HepG2 (cell line): ENCODE measurements around the gene INO80B. TPM values are rescaled to one million over a fixed set of nuclear protein-coding genes. Genes with fewer than 3 reads are reported as not detected.
A peak's percentile ranks its signal among the peaks of the same experiment; 100 is the strongest.

ENCODE experiments used
- ARNTL ChIP-seq: sonication (generic); formaldehyde crosslinking; IDR thresholded peaks from 2 replicates; pipeline ENCODE4 v1.4.0; 2020; ENCODE audit warnings: mild to moderate bottlenecking, missing genetic modification reagents
- CREB1 ChIP-seq, 2 experiments: fragments of 450-650 bp in 1 of 2; IDR thresholded peaks; 2 replicates each; pipeline ENCODE4 v1.6.1; 2016 to 2017; ENCODE audit warnings: control low read depth in 1 of 2, mild to moderate bottlenecking in 1 of 2, missing compliant biosample characterization in 1 of 2, missing genetic modification characterization in 1 of 2
- FOXA1 ChIP-seq, 2 experiments: fragments of 450-650 bp in 1 of 2; sonication (generic) in 1 of 2; formaldehyde crosslinking in 1 of 2; IDR thresholded peaks; 2 replicates each; pipeline versions ENCODE4 v1.4.0 to v1.6.1; 2016 to 2020; ENCODE audit warnings: missing genetic modification reagents in 1 of 2
- MTA1 ChIP-seq: sonication (generic); formaldehyde crosslinking; IDR thresholded peaks from 2 replicates; pipeline ENCODE4 v1.4.0; 2020; ENCODE audit warnings: missing genetic modification reagents, mild to moderate bottlenecking, borderline replicate concordance
- PBX3 ChIP-seq: sonication (generic); formaldehyde crosslinking; IDR thresholded peaks from 2 replicates; pipeline ENCODE4 v1.8.1; 2023; ENCODE audit warnings: missing genetic modification reagents, inconsistent platforms, borderline replicate concordance
- SIX1 ChIP-seq: sonication (generic); formaldehyde crosslinking; IDR thresholded peaks from 2 replicates; pipeline ENCODE4 v1.4.0; 2020; ENCODE audit warnings: missing genetic modification reagents, borderline replicate concordance
- SMAD1 ChIP-seq: sonication (generic); formaldehyde crosslinking; IDR thresholded peaks from 2 replicates; pipeline ENCODE4 v1.4.0; 2020; ENCODE audit warnings: missing genetic modification reagents, low read depth, mild to moderate bottlenecking, borderline replicate concordance
- TAF1 ChIP-seq: sonication (generic); formaldehyde crosslinking; IDR thresholded peaks from 2 replicates; pipeline ENCODE4 v1.4.0; 2020; ENCODE audit warnings: missing genetic modification reagents
- ZBTB3 ChIP-seq: sonication (generic); formaldehyde crosslinking; IDR thresholded peaks from 2 replicates; pipeline ENCODE4 v1.4.0; 2020; ENCODE audit warnings: low read depth, mild to moderate bottlenecking, moderate library complexity, missing genetic modification reagents, borderline replicate concordance
- ZNF318 ChIP-seq: sonication (generic); formaldehyde crosslinking; IDR thresholded peaks from 2 replicates; pipeline ENCODE4 v1.4.0; 2020; ENCODE audit warnings: mild to moderate bottlenecking, missing genetic modification reagents
- ZNF337 ChIP-seq: sonication (generic); formaldehyde crosslinking; IDR thresholded peaks from 2 replicates; pipeline ENCODE4 v1.5.1; 2020; ENCODE audit warnings: missing genetic modification reagents, low read depth, mild to moderate bottlenecking, borderline replicate concordance
- ZNF552 ChIP-seq: sonication (generic); formaldehyde crosslinking; IDR thresholded peaks from 2 replicates; pipeline ENCODE4 v1.9.0; 2022; ENCODE audit warnings: missing genetic modification reagents, mild to moderate bottlenecking, borderline replicate concordance
- ZNF562 ChIP-seq: sonication (generic); formaldehyde crosslinking; IDR thresholded peaks from 2 replicates; pipeline ENCODE4 v1.8.0; 2022; ENCODE audit warnings: missing genetic modification reagents, borderline replicate concordance
- ZNF775 ChIP-seq: sonication (generic); formaldehyde crosslinking; IDR thresholded peaks from 2 replicates; pipeline ENCODE4 v1.4.0; 2020; ENCODE audit warnings: missing genetic modification reagents, mild to moderate bottlenecking, moderate library complexity, borderline replicate concordance
- polyA plus RNA-seq, 8 experiments: library from polyadenylated mRNA; depleted of rRNA in 3 of 8; stranded (reverse) in 7 of 8; unstranded in 1 of 8; fragments of >200 nt; fragmentation: Illumina TruSeq in 4 of 8; extraction: Trizol in 4 of 8; gene quantifications; 2 replicates each; pipeline versions ENCODE4 v1.2.1 to v1.2.3, GENCODE V29; 2011 to 2016; ENCODE audit warnings: low read depth in 4 of 8, missing spikeins in 1 of 8, mixed read lengths in 1 of 8; ENCODE audit not compliant: insufficient read depth in 1 of 8
- total RNA-seq, 5 experiments: library from RNA; depleted of rRNA; stranded (reverse); fragments of >200 nt; fragmentation: Illumina TruSeq; extraction: Trizol; gene quantifications; 2 replicates each; pipeline ENCODE4 v1.2.3, GENCODE V29; 2016; ENCODE audit warnings: low read depth in 1 of 5
- TF ChIP-seq, protein P1 (sequence below): sonication (generic); formaldehyde crosslinking; IDR thresholded peaks from 2 replicates; pipeline ENCODE4 v1.5.0; 2020; ENCODE audit warnings: missing genetic modification reagents
- TF ChIP-seq, protein P2 (sequence below): sonication (generic); formaldehyde crosslinking; IDR thresholded peaks from 2 replicates; pipeline ENCODE4 v1.9.0; 2021; ENCODE audit warnings: missing genetic modification reagents, mild to moderate bottlenecking, borderline replicate concordance

Gene INO80B
- total and polyA plus RNA-seq, 2 of the 13 experiments (the other 11 are each of a cell fraction or from before 2014, with no cell fraction given): 6.2 to 14.5 TPM

GRCh38 chr2:74502147-74502719 is 47.3 kb downstream of the INO80B start (continued):
- peak; percentile 82; the same call in 1 of the 2 replicates for TF ChIP-seq TAF1 (CRISPR knock-in tag)
- TF ChIP-seq ZNF318: no peak
- TF ChIP-seq ZNF337 (CRISPR knock-in tag): no peak
- no peak for TF ChIP-seq ZNF562 (CRISPR knock-in tag)
- no peak; the same call in 1 of the 2 replicates for TF ChIP-seq ZBTB3
- peak; percentile 56; the same call in 1 of the 2 replicates for TF ChIP-seq MTA1 (CRISPR knock-in tag)
- no peak for TF ChIP-seq PBX3
- TF ChIP-seq FOXA1 (IDR thresholded peaks at IDR 0.05): no peak
- TF ChIP-seq FOXA1 (CRISPR knock-in tag; IDR thresholded peaks at IDR 0.05): peak; percentile 30; the same call in 1 of the 2 replicates
- 0 out of 2 replicates have a peak, but pooled peaks have one; percentile 11 for TF ChIP-seq SIX1 (CRISPR knock-in tag)
- TF ChIP-seq ARNTL (CRISPR knock-in tag): no peak
- TF ChIP-seq ZNF552 (CRISPR knock-in tag): no peak
- TF ChIP-seq, protein P1, sequence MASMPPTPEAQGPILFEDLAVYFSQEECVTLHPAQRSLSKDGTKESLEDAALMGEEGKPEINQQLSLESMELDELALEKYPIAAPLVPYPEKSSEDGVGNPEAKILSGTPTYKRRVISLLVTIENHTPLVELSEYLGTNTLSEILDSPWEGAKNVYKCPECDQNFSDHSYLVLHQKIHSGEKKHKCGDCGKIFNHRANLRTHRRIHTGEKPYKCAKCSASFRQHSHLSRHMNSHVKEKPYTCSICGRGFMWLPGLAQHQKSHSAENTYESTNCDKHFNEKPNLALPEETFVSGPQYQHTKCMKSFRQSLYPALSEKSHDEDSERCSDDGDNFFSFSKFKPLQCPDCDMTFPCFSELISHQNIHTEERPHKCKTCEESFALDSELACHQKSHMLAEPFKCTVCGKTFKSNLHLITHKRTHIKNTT (CRISPR knock-in tag): no peak
- no peak for TF ChIP-seq CREB1 (IDR thresholded peaks at IDR 0.05)
- no peak for TF ChIP-seq CREB1 (CRISPR knock-in tag; IDR thresholded peaks at IDR 0.05)
- TF ChIP-seq SMAD1 (CRISPR knock-in tag): no peak
- TF ChIP-seq, protein P2, sequence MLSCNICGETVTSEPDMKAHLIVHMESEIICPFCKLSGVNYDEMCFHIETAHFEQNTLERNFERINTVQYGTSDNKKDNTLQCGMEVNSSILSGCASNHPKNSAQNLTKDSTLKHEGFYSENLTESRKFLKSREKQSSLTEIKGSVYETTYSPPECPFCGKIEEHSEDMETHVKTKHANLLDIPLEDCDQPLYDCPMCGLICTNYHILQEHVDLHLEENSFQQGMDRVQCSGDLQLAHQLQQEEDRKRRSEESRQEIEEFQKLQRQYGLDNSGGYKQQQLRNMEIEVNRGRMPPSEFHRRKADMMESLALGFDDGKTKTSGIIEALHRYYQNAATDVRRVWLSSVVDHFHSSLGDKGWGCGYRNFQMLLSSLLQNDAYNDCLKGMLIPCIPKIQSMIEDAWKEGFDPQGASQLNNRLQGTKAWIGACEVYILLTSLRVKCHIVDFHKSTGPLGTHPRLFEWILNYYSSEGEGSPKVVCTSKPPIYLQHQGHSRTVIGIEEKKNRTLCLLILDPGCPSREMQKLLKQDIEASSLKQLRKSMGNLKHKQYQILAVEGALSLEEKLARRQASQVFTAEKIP (CRISPR knock-in tag): no peak
- no peak for TF ChIP-seq ZNF775
